HG03175 (cell line): Measurements from ENCODE around the gene TP53I11.

Experiments used
- ATAC-seq: cut with Tn5 transposase; IDR thresholded peaks from one replicate; pipeline ENCODE4 v1.9.1; 2021; ENCODE audit warnings: mild to moderate bottlenecking, moderate library complexity; ENCODE audit not compliant: unreplicated experiment

TP53I11 gene

DNA sequence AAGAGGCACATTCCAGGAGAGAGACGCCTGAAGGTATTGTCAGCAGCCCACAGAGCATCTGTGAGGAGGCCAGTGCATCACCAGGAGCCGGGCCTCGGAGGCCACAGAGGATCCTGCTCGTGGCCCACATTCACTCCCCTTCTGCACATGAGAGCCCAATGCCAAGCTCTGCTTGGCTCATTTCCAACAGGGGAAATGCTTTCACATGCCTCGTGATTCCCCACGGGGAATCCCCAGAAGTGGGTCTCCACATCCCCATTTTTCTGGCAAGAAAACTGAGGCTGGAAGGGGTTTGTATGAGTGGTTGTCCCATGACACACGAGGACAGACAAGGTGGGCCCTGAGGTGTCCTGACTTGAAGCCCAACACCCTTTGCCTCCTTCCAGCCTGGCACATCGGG, 34.4 kb downstream of the TP53I11 start:
- no peak for ATAC-seq

DNA sequence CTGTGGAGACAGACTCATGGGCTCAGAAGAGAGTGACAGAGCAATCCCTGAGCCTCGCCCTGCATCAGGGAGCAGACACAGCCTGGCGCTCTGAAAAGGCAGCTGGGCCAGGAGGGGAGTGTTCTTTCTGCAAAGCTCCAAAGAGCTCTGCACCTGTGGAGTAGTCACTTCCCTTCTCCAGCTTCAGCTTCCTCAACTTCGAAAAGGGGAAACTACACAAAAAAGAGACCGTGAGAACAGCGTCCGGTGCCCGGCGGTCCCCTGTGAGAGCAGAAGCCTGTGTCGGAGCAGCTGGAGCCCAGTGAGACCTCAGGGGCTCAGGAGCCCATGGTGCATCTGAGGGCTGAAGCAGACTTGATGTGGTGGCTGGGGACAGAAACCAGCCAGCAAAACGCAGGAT, 35.1 kb downstream of the TP53I11 start:
- ATAC-seq: no peak

DNA sequence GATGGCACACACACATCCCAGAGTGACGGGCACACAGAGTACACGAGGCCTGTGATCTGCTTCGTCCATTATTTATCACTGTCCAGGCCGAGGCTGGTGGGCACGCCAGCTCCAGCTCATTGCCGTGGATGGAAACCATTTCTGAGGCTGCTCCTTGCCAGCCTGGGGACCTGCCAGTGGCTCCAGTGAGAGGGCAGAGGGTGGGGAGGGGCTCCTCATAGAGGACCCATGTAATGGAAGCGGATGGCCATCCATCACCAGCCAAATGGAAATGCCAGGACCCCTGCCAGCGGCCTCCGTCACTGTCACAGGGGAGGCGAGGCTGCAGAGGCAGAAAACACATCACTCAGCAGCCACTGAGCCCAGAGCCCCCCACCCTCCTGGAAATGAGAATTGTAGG, 35.7 kb downstream of the TP53I11 start:
- no peak for ATAC-seq

DNA sequence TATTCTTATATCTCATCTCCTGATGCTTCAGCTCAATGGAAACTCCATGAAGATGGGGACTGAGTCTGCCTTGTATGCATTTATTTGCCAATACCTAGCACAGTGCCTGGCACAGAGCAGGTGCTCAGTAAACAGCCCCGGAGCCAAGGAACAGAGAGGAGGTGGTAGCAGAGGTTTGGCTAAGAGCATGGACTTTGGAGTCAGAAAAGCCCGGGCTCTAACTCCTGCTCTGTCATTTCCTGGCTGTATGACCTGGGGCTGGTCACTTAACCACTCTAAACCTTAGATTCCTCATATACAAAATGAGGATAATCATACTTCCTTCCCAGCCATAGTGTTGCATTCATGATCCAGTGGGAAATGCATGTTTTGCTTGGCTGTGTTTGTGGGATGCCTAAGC, 36.6 kb downstream of the TP53I11 start:
- ATAC-seq: no peak

DNA sequence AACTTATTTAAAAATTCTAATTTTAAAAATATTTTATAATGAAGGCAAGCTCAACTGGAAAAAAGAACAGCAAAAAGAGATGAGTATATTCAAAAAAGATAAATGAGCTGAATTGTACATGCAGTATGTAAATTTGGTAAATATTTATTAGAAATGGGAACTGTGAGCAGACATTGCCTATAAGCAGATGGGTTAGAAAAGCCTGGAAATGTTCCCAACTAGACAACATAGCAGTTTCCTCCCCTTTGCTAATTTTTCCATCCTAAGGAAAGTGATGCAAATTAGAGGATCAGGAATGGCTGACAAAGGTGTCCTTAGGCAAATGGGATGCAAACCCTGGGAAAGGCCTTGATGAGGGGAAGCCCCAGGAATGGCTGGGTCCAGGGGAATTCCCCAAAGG, 37.2 kb downstream of the TP53I11 start:
- no peak for ATAC-seq

DNA sequence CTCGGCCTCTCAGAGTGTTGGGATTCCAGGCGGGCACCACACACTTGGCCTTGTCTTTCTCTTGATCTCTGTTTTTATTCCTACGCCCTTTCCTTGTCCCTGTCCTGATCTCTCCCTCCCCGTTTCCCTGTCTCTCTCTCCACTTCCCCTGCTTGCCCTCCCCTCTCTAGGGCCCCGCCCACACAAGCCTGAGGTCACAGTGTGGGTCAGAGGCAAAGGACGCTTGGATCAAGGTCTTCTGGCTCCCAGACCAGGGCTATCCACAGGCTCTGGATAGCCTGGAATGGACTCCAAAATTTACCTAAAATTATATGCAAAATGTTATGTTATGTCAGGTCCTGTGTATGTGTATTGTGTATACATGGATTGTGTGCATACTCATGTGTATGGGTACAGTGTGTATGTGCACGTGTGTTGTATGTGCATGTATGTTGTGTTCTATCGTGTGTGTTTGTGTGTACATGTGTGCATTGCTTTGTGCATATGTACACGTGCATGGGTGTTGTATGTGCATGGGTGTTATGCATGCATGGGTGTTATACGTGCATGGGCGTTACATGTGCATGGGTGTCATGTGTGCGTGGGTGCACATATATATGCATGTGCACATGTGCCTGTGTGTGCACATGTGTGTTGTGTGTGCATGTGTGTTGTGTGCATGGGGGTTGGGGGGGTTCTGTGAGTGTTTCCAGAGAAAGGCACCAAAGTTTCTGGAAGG, 38.3 kb downstream of the TP53I11 start:
- no peak for ATAC-seq

DNA sequence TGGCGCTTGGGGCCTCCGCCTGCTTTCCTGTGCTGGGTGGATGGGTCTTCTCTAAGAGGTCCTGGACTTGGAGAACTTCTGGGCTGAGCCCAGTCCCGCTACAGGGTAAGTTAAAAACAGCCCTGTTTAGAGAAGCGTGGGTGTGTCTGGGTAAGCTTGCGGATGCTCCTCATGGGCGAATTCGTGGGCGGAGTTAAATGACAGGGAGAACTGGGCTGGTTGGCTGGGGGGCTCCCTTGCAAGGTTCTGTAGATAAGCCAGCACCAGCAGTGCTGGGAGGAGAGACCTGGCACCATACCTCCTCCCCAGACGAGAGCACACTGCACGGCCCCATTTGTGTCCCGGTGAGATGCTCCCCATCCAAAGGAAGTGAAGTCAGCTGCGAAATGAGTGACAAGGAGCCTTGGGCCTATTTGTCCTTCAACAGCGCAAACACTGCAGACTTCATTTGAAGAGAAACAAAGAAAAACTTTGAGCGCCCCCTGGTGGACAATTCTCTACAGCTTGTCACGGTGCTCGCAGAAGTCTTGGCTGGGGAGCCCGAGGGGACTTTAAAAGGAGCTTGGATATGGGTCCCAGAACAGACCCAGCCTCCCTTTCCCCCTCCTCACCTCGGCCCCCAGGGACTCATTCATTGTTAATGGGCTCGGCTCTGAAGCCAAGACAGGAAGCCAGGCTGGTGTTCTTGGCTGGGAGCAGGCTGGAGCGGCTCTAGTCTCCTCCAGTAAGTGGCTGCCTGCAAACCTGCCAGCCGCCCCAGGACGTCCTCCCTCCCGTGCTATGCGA, 39.5 kb downstream of the TP53I11 start:
- no peak for ATAC-seq

DNA sequence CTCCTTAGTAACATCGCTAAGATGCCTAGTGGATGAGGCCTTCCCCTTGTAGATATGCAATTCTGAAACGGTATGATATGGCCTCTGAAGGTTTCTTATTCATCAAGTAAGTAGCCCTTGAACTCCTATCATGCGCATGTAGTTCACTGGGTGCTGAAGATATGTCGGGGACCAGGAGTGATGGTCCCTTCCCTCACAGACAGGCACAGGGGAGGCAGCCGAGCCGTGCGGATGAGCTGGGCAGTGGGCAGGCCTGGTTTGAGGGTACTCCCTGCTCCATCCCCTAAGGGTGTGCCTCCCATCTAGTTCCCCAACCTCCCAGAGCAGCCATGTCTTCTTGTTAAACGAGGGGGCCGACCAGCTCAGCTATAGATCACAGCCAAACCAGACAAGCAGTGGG, 40.1 kb downstream of the TP53I11 start:
- ATAC-seq: no peak

DNA sequence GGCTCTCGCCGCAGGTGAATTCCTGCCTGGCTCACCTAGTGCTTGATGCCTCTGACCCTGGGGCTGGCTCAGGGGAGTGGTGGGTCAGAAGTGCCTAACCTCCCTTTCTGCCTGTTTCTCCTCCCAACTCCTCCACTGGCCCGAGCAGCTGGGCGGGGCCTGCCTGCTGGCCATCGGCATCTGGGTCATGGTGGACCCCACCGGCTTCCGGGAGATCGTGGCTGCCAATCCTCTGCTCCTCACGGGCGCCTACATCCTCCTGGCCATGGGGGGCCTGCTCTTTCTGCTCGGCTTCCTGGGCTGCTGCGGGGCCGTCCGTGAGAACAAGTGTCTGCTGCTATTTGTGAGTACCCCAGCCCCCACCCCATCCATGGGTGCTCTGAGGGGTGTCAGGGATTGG, 41.1 kb downstream of the TP53I11 start:
- no peak for ATAC-seq

DNA sequence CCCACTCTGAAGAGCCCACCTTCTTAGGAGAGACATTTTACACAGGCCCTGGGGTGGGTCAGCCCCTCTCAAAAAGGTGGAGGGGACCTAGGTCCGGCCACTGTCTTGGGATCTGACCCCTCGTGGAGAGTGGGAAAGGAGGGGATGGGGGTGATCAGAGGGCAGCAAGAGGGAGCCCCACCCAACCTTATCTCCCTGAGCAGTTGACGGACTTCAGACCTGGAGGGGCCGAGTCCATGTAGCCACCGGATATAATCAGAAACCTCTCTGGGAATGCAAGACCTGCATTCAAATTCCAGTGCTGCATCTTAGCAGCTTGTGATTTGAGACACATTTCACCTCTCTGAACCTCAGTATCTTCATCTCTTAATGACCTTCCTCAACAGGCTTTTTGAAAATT, 44.0 kb downstream of the TP53I11 start:
- ATAC-seq: no peak

DNA sequence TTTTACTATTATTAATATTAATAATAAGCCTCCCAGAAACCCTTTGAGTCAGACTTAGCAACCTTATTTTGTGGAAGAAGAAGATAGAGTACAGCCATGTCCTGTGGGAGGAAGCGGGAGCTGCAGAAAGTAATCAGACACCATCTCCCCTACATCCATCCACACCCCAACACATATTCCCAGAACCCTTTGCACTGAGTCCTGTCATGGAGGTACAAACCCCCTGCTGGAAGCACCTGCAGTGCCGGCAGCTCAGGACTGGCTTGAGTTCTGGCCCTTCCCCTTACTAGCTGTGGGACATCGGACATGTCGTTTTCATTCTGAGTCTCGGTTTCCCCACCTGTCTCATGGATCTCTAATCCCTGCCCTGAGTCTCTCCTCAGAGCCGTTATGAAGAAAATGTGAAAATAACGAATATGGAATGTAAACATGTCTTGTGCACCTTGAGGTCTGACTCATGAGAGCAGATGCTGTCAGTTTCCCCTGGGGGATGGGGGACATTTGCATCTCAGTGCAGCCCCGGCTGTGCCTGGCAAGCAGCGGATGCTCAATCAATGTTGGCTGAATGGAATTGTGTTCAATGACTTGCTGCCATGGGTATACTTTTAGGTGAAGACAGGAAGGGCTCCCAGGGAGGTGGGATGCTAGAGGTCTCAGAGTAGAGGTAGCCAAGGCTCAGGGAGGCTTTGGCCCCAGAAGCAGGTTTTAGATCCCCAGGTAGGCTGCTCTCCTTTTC, 45.4 kb downstream of the TP53I11 start:
- no peak for ATAC-seq

DNA sequence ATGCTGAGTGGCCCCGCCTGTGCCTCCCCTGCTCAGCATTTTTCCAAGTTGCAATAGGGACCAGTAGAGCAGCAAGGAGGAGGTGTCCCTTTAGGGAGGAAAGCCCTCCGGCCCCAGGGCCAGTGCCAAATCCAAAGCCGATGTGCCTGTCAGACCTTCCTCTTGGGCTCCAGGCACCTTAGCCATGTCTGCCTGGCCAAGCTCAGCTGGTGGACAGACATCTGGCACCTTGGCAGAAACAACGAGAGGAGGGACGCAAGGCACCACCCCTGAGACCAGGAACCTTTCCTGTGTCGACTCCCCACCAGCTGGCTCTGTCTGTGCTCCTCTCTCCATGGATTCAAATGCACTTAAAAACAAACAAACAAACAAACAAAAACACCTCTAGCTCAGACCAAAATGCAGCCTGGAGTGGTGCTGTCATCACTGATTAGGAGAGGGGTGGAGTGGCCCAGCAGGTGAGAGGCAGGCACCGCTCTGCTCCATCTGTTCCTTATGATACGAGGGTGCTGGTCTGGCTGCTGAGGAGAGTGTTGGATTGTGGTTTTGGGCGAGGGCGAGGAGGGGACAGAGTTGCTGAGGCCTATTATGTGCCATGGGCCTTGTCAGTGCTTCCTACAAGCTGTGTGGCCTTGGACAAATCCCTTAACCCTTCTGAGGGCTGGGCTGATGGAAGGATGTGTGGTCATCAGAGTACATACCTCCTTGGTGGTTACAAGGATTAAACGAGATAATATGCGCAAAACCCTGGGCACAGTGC, 46.2 kb downstream of the TP53I11 start:
- no peak for ATAC-seq

DNA sequence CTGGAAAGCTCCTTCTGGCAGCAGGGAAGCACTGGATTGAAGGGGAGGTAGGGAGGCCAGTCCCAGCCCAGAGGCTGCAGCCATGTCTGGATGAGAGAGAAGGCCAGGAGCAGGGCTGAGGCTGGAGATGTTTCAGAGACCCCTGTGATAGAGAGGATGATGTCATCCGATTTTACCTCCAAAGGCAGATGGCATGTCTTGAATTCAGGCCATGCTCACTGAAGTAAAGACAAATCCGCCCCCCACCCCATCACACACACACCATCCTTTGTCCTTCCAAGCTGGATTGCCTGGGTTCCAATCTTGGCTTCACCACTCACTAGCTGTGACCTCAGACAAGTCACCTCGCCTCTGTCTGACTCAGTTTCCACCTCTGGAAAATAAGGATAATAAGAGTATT, 47.2 kb downstream of the TP53I11 start:
- no peak for ATAC-seq

DNA sequence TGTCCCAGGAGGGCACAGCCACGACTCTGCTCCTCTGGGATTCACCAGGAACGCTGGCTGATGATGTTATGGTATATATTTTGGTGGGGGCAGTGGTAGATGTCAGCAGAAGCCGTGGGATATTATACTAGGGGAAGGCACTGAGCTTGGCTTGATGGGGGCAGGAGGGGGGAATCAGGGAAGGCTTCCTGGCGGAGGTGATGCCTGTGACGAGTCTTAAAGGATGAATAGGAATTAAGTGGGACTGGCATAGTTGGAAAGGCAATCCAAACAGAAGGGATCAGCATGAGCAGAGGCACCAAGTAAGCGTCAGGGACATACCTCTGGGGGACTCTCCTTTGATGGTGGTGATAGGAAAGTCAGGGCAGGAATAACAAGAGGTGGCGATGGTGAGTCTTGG, 47.6 kb downstream of the TP53I11 start:
- no peak for ATAC-seq

DNA sequence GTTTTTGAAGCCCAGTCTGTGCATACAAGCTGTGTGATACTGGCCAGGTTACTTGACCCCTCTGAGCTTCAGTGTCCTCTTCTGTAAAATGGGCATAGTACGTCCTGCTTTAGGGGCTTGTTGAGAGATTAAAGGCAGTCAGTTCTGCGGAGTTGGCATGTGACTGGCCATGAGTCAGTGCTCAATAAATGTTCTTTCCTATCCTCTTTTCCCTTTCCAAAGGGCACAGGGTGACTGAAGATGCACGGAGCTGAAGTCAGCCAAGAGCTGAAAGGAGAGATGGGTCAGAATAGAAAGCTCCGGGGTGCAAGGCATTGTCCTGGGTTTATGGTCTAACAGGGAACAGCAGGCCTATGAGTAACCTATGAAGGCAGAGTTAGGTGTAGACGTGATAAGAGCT, 48.9 kb downstream of the TP53I11 start:
- ATAC-seq: no peak

DNA sequence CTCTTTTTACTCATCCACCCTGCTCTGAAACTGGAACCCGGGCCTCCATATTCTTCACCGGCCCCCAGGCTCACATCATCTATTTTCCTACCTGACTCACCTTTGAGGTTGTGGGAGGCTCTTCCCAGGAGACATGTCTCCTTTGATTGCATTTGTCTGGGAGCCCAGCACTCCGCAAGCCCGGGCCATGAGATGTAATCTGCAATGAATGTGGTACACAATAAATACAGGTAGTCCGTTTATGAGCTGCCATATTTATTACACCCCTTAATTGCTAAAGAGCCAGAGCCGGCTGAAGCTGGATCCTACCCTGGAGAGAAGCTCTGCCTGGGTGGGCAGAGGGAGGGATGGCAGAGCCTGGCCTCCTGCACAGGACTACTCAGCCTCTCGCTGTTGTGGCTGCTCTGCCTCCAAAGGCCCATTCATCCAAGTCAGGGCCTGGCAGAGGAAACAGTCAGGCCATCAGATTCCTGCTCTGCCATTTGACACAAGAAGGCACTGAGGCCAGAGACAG, 49.5 kb downstream of the TP53I11 start:
- ATAC-seq: no peak

DNA sequence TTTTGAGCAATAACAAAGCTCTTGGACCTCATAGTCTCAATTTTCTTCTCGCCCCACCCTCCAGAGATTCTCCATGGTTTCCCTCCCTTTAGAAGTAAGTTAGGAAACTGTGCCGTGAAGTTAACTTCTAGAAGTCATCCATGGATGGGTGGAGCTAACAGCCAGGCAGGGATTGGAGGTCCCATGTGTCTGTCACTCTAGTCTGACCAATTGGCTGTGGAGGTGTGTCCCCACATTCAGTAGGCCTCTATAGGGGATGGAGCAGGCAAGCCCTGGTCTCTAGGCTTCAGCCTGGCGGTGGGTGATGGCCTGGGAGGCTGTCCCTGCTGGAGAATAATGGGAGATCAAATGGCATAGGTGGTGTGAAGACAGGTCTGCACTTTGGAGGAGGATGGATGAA, 50.7 kb downstream of the TP53I11 start:
- no peak for ATAC-seq

DNA sequence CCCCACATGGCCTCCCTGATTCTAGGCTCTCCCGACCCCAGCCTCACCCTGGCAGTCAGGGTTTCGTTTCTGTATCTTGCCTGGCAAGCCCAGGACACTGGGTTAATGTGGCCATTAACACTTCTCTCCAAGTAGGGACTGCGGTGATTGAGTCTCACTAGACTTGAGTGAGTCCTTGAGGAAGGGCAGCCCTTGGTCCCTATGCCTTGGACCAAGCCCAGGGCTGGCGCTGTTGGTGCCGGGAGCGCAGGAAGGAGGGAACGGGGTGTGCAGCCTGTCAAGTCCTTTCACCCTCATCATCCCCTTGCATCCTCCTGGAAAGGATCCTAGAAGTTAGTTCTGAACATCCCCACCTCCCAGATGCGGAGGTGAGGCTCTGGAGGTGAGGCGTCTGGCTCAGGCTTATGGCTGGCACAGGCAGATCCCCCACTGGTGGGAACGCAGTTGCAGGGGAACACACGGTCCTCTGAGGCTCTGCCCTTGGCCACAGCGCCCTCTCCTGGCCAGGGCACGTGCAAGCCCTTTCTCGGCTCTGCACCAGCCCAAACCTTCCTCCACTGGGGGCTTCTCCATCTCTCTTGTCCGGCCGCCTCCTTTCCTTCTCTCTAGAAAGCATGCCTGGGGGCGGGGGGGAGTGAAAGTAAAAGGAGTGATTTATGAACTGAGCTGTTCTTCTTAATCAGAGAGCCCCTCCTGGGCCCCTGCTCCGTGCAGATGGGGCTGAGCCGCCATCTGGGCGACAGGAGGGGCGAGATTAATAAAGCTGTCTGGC, 56.7 kb downstream of the TP53I11 start:
- no peak for ATAC-seq

DNA sequence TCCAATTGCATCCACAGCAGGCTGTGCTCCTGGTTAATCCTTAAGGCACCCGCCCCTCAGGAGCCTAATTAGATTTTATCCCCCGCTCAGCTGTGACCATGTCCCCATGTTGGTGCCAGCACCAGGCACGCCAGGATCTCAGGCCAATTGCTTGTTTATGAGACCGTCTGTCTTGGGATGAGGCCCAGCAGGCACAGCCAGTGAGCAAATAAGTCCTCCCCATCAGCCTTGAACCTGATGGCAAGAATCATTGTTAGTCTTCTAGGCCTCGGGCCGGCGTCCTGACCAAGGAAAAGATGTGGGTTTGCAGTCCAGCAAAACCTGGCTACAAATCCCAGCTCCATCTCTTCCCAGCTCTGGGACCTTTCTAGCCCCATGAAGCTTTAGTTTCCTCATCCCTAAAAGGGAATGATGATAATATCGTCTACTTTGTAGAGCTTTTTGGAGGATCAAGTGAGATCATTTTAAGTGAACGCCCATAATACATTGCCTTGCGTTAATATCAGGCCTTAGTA, 57.3 kb downstream of the TP53I11 start:
- ATAC-seq: no peak

DNA sequence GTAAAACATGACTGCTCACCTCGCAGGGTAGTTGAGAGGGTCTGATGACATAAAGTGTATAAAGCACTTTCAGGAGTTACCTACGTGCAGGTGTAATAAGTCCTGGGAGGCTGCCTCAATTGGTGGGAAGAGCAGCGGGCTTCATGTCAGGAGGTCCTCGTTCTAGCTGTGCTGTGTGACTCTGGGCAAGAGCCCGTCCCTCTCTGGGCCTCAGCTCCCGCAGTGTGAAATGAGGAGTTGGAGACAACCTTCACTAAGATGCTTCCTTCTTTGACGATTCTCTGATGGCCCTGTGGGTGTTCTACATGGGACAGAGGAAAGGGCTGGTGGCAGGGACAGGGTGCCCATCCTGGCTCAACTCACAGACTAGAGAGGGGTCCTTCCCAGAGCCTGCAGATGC, 57.8 kb downstream of the TP53I11 start:
- ATAC-seq: no peak
